Measurements from ENCODE around the gene MEGF11.

GRCh38 chr15:66109826-66110225 lies 143.7 kb downstream of the MEGF11 start:
- TF ChIP-seq REST (IDR thresholded peaks at IDR 0.05; ENCODE audit: insufficient replicate concordance, low read depth), result no peak
- TF ChIP-seq CTCF (IDR thresholded peaks at IDR 0.05; ENCODE audit: insufficient read depth, low read length), result no peak
- TF ChIP-seq POLR2AphosphoS5 (IDR thresholded peaks at IDR 0.05; ENCODE audit: low read depth), result no peak
- TF ChIP-seq SPI1 (IDR thresholded peaks at IDR 0.05; ENCODE audit: borderline replicate concordance, low read depth), result no peak
